ELR (cell line): ENCODE data around the gene ZEB2.

Experiments
- DNase-seq: peaks from one replicate; pipeline ENCODE4 v3.0.0-alpha.2; 2015; ENCODE audit warnings: low read depth

Gene ZEB2

DNA sequence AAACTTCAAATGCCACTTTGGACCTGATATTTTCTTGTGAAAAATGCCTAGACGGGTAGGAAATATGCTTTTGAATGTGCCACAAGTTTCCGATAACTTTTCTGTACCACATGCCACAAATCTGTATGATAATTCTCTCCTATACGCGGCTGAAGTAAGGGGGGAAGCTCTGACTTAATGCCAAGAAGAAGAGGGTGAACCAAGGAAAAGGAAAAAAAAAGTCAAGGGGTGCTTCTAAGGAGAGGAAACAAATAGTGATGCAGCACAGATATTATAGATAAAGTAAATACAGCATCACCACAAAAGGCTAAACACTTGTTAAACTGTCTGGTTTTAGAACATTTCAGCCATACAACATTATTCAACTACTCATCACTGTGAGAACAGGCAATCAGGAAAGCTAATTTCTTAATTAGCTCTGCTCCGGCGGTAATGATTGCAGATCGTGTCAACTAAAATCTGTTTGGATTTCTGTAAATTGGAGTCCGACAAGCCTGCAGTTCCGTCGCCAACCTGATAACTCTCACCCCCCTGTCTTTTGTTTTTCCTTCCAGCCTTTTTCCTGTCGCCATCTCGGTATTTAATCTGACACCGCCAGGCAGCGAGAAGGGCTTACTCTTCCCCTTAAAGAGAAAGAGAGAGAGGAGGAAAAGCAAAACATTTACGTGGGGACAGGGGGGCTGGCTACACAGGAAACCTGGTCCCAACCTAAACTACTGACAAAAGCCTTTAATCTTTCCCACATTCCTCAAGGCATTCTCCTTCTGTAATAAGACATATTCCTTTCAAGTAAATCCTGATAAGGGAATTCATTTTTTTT is 67.5 kb downstream of the ZEB2 start:
- peak; percentile 64 for DNase-seq

DNA sequence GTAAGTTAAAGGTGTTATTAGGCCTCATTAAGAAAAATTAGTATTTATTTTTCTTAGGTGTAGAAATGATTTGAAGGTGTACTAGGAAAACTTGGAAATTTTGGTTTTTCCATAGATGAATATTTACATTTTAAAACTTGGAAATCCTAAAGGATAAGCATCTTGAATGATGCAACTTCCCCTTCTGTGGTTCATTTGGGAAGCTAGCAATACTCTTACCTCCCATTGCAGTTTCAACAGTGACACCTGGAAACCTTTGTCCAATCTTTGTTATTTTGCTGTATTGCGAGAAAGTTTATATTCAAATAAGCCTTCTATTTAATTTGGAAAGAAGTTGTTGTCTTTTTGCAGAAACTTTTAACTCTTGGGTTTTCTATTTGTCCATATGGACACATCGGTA is 68.5 kb downstream of the ZEB2 start:
- no peak for DNase-seq

DNA sequence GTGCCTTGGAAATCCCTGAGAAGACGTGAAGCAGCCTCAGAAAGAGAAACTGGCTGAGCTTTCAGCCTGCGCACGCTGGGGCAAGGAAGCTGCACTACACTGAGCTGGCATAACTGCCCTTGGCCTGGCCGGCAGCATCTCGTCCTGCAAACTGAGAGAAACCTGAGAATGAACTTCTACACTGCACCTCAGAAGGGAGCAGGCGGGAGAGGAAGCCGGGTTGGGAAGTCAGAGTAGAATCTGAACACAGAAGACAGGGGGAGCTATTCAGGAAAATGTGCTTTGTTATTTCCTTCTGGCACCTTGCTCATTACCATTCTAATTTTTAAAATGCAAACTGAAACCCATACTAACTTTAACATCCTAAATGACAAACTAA is 70.9 kb downstream of the ZEB2 start:
- DNase-seq, result no peak

DNA sequence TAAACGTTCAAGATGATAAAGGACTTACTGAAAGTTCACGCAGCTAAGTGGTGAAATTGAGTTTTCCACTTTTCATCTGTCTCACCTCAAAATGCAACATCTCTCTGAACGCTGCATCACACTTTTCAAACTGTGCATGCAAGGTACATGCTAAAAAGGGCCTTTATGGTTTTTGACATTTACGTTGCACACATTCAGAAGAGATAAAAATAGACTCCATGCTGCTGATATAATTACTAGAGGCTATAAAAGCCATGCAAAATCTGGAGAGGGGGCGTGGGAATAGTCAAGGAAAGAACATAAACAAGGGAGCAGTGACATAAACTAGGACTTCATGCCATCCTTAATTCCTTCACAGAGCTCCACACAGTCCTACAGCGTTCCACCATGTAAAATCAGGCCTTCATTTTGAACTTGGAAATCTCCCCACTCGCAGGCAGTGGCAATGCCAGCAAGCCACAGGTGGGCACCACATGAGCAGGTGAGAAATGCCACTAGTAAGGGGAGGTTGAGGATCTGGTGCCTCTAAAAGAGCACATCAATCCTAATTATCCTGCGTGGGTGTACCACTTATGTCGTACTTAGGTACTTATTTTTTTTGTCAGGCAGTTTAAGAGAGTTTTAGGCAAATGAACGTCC is 71.4 kb downstream of the ZEB2 start:
- DNase-seq, result no peak

DNA sequence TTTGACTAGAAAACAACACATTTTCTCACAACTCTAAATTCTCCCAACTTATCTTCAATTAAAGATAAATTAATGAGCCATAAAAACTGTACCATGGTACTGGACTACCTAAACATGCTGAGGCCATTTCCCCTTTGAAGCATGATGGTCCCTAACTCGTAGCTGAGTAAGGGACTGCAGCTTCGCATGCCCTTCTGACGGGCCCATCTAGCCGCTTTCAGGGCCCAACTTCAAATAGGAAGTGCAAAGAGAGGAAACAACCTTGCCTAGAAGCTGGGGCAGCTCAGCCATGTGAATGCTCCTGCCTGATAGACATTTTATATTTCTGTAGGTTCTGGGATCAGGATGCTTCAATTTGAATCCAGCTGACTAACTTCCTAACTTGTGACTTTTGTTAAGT is 72.4 kb downstream of the ZEB2 start:
- DNase-seq, result no peak

DNA sequence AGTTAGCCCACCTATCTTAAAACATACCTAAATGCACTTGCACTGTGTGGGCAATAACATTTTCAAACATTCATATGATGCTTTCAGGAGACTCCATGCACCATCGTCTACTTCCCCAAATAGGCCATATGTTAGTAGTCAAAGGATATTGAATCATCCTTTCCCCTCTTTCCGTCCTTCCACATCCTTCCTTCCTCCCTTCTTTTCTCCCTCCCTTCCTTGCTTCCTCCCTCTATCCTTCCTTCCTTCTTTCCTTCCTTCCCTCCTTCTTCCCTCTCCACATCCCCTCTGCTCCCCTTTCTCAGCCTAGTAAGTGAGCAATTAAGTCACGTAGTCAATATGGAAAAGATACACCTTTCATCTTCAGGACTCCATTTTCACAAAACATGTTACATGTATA is 73.8 kb downstream of the ZEB2 start:
- no peak for DNase-seq

DNA sequence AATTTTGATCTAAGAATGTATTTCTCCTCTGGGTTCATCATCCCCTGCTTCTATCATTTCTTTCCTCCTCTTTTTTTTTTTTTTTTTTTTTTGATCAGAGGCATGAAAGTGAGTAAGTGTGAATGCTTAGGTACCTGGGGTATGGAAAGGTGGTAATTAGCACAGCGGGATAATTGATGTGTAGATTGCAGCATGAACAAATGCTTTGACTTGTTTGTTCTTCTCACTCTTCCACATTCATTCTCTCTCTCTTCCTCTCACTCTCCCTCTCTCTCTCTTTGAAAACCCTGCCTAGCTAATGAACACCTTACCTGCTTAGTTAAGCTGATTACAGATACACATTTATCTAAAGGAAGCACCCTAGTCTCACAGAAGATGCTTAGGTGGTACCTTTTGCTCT is 74.7 kb downstream of the ZEB2 start:
- DNase-seq, result no peak

DNA sequence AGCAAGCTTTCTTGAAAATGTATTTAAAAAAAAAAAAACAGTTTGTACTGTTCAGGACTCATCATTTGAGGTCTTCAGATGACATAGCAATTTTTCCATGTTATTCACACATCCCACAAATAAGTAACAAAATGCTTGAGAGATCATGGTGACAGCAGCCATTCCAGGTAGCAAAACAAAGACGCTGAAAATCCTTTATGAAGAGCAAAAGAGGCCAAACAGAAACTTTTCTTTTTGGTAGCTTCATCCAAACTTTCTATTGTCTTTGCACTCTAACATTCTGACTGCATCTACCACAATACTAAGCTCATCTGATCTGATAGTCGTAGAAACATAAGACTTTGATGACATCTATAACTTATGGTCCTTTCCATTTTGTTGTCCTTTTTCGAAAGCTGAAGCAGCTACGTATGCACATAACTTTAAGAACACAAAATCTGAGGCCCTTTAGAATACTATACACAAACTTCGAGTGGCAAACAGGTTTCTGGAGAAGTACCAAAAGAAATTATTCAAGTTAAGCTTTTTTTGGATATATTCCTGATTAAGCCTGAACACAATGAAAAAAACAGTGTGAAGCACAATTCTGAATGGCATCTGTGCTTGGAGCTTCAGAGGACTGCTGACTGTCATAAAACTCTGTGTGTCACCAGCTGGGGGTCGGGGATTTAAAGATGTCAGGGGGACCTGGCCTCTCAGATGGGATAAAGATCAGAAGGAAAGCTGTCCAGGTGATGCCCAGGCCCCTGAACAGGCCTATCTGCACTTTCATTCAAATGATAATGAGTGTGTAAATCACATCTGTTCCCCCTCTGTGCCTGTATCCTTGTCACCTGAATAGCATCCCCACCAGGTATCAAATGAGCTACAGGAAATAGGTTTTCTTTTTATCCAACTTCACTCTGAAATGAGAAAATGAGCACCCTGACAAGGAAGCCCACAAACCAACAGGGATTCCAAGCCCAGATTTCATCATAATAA is 75.8 kb downstream of the ZEB2 start:
- DNase-seq, result no peak

DNA sequence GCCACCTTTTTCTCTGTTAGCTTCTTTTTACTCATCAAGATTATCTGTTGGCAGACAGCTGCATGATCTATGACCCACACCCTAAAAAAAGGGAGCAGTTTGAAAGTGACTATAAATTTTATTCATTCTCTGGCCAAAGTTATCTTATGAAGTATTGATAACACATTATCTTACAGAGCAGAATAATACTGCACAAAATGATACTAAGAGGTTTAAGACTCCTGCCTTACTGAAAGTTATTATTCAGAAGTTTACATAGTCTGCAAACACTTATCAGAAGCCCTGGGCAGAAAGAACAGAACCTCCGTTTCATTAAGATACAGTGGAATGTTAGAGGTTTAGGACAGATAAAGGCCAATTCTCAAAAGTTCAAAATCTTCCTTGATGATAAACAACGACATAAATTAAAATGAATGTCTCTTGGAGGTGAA is 78.2 kb downstream of the ZEB2 start:
- DNase-seq, result no peak

DNA sequence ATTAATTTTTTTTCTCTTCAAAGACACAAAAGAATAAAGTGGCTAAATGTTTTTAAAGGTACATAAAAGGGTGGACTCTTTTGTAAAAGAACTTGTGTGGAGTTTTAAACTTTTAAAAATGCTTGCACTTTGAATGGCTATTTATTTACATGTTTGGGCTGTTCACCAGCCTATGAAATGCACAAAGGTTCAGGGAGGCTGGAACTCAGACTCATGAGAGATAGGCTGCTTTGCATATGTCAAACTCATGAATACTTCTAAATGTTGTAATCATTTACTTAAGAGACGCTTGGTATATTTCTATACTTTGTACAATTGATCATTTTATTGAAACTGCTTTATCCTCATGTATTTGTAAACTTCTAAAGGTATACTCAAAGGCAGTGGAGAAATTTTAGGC is 79.9 kb downstream of the ZEB2 start:
- DNase-seq, result no peak

DNA sequence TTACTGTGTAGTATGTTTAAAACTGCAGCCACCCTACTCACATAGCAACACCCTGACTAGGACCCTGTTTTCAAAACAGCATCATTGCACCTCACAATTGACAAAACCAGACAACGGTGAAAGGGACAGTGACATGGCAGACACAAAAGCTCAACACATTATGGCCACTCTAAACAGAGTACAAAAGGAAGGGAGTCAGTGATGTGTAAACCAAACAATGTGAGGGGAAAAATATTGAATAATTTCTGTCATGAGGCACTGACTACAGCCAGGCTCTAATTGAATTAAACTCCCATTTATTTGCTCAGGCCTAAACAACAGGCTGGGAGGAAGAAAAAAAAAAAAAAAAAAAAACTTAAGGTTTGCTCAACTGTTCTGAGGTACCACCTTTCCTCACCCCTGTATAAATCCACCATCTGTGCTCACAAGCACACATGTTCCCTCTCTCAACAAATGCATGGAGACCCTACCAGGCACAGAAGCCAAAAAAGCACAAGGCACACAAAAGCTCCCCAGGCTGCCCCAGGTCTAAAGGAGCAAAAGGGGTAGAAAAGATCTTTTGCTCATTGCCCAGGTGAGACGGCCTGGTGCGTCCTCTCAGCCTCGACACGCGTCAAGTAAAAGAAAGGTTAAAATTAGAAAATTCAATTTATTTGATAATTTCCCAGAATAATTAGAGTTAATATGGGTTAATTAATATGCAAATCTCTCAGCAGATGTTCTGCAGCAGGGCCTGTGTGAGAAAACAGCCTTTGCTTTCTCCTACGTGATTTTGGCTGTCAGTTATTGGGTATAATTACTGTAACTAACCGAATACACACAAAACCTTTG is 80.9 kb downstream of the ZEB2 start:
- no peak for DNase-seq

DNA sequence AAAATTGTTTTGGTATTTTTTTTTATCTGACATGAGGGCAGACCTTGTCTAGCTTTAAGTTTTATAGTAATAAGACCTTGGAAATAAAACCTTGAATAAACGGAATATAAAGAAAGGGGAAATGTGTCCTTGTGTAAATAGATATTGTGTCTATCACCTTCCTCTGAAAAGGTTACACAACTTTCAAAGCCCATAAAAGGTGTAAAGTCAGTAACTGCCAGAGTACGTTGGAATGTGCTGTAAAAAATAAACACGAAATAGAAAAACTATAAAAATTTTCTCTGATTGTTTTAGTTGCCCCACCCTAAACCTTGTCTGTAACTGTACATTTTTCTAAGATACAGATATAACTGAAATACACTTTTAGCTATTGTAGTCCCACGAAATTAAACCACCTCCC is 82.3 kb downstream of the ZEB2 start:
- no peak for DNase-seq

DNA sequence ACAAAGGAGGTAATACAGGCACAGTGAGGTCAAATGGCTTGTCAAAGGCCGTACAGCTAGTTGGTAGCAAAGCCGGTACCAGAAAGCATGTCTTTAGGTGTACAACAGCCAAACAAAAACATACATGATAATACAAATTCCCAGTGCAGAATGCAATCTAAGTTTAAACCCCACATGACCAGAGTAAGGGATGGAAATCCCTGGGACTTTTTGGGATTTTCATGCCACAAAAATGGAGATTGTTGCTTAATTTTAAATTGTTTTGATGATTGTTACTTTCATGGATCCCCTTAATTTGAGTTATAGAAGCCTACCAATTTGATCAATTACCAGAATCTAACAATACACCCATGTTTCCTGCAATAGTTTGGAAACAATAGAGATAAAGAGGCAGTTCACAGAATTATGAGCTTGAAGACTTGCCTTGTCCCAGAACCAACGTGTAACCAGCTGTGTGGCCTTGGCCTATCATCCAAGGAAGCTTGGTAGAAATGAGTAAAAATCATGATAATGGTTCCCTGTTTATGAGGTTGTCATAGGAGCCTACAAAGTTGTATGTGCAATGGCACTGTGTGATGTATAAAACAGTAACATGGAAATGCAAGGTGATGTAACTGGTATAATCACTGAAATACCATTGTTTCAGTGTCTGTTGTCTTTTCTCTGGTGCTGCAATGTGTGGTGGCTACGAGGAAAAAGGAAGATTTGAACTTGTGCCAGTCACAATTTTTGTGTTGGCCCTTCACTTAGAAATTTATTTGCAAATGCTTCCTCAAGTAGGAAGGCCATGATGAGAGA is 85.3 kb downstream of the ZEB2 start:
- no peak for DNase-seq

DNA sequence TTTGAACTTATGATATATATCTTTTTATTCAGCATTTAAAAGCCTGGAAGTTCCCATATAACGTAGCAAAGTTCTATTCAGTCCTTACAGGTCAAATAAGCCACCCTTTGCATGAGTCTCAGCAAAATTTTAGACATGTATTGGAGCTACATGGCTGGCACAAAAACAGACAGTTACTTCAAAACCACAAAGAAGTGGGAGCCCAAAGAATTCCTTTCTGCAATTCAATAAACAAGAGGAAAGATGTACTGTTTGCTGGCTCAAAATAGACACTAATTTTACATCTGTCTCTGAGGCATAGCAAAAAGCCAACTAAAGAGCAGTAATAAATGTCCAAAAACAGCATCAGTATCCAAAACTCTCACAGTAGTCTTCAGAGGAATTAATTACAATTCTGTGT is 87.0 kb downstream of the ZEB2 start:
- DNase-seq, result no peak

DNA sequence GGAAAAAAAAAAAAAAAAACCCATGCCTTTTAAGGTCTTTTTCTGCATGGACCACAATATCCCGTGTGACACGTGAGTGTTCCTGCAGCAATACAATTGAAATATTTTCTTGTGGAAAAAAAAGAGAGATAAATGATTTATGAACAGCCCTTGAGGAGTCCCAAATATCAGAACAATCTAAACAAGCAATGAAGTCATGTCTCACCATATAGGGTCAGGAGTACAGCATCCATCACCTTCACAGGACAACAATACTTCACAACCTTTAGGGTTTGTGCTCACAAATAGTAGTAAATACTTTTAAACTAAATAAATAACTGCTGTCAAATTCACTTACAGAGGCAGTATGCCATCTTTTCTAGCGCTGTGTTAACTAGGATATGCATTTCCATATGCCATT is 87.9 kb downstream of the ZEB2 start:
- DNase-seq, result no peak

DNA sequence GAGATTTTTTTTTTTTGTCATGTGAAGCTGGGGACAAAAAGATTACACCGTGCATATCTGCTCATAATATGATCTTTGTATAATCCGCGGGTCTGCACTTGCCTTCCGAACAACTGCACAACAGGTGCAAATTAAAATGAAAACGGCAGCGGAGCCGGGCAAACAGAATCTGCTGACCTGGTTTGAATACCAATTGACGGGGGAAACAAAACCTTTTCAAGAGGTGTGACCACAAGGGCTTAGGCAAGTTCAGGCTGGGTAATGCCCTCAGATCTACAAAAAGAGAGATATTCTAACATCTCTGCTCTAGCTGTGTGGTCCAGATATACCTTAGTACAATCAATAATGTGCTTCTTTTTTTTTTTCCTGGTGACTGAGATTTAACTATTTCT is 88.5 kb downstream of the ZEB2 start:
- no peak for DNase-seq

DNA sequence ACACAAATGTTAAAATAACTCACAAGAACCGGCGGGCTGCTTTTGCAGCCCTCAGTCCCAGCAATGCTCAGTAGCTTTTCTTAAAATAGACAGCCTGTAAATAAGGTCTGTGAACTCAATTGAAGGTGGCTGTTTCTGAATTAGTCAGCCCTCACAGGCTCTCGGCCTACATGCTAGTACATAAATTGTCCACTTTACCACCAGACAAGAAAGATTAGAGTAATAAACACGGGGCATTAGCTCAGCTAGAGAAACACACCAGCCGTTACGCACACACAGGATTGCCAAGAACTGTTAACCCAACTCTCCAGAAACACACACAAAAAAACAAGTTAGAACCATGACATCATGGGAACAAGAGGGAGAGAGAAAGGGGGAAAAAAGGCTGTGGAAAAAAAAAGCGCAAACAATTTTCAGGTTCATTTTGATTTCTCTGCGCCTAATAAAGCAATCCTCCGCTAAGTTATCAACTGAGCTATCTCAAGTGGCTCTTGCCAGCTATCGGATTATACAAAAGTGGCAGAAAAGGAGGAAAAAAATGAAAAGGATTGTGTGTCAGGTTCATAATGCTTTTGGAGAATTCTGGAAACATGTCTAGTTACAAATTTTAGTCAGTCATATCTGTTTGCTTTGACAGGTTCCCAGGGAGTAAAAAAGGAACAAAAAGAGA is 89.1 kb downstream of the ZEB2 start:
- DNase-seq, result no peak

DNA sequence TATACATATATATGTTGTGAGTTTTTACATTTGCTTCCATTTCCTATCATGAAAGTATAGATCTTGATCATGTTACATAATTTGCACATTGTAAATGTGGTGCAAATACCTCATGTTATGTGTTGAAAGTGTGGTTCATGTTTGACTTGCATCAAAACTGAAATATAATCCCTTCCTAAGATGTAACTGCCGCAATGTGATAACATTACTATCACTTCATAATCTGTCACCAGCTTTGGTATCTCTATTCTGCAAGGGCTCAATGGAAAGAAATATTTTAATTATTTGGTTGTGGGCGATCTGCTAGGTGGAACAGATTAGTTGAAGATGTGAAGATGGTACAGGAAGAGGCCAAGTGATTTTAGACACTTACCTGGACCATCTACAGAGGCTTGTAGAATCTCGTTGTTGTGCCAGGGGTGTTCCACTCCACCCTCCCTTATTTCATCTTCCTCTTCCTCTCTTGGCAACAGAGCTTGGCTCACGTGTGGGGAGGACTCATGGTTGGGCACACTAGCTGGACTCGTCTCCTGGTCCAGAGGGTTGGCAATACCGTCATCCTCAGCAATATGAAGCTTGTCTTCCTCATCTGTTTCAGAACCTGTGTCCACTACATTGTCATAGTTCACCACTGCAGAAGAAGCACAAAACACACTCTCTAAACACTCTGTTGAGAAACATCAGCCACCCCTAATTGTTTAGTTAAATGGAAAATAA is 90.4 kb downstream of the ZEB2 start:
- no peak for DNase-seq

DNA sequence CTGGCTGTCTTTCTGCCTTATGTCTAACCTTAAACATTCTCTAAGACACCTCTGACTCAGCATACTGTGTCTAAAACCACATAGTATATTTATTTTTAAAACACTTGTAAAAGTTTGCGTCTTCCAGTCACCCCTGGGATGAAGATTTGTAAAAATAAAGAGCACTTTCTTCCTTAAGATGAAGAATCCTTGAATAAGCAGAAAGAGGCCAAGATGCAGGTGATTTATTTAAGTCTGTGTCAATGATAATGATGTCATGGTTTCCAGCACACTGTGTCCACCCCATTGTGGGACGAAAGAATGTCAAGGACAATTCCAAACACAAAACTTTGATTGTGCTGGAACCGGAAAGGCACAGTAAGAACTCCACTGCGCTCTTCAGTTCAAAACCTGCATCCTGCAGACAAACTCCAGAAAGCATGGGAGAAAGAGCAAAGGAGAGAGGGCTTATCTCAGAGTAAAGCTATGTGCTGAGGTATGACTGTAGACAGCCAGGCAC is 92.9 kb downstream of the ZEB2 start:
- DNase-seq, result peak; percentile 73

DNA sequence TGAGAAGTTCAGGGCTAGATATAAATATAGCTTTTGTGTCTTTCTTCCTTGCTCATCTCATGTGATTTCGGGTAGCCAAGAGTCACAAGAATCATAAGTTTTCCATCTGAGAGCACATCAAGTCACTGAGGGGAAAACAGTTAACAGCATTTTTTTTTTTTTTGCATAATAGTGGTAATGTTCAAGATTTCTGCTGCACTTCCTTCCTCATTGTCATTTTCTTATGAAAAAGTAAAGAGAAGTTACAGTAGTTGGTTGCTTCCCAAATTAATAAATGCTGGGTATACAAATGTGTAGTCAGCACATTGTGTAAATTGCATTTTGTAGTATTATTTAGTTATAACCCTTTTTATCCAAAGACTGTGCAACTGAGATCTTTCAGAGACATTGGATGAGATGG is 93.6 kb downstream of the ZEB2 start:
- no peak for DNase-seq
